Suprapubic skin (tissue), 4 donors: ENCODE results near the gene RAPGEF5. TPM values are rescaled to one million over a fixed set of nuclear protein-coding genes. Genes with fewer than 3 reads are reported as not detected.

Experiments
- DNase-seq, 2 donors: peaks; one replicate each; pipeline ENCODE4 v3.0.0-alpha.2; 2019; ENCODE audit warnings: low spot score in 2 of 2
- H3K27ac ChIP-seq: fragments of 200-600 bp; sonication (generic); one replicate; pipeline ENCODE4 v1.5.1; 2019
- H3K27me3 ChIP-seq: fragments of 200-600 bp; sonication (generic); one replicate; pipeline ENCODE4 v1.5.1; 2019
- H3K36me3 ChIP-seq: fragments of 200-600 bp; sonication (generic); one replicate; pipeline ENCODE4 v1.5.1; 2019
- H3K4me1 ChIP-seq: fragments of 200-600 bp; sonication (generic); one replicate; pipeline ENCODE4 v1.5.1; 2019
- H3K4me3 ChIP-seq: fragments of 200-600 bp; sonication (generic); one replicate; pipeline ENCODE4 v1.5.1; 2019; ENCODE audit warnings: mild to moderate bottlenecking
- H3K9me3 ChIP-seq: fragments of 200-600 bp; sonication (generic); one replicate; pipeline ENCODE4 v1.5.1; 2019
- EP300 ChIP-seq: sonication (generic); formaldehyde crosslinking; IDR thresholded peaks from one replicate; pipeline ENCODE4 v1.6.1; 2017; ENCODE audit warnings: antibody characterized with exemption
- POLR2A ChIP-seq, 2 donors: fragments of 450-650 bp; IDR thresholded peaks; one replicate each; pipeline ENCODE4 v1.6.1; 2017; ENCODE audit warnings: antibody characterized with exemption in 2 of 2, mild to moderate bottlenecking in 2 of 2, moderate library complexity in 2 of 2
- POLR2AphosphoS5 ChIP-seq, 3 donors: sonication (generic); formaldehyde crosslinking; IDR thresholded peaks; one replicate each; pipeline ENCODE4 v1.6.1; 2017; ENCODE audit warnings: antibody characterized with exemption in 3 of 3
- WGBS: methylation state at CpG from one replicate; pipeline ENCODE4 v1.1.5; 2018; 5-methylcytosine and 5-hydroxymethylcytosine counted together
- total RNA-seq, 4 donors: library from RNA; depleted of rRNA; stranded (reverse); fragments of >200 nt; gene quantifications; one replicate each; pipeline ENCODE4 v1.1.0, GENCODE V29; 2016
- TF ChIP-seq, protein P1 (sequence below), 2 donors: fragments of 200-600 bp in 1 of 2; fragments of 450-650 bp in 1 of 2; sonication (generic) in 1 of 2; IDR thresholded peaks; one replicate each; pipeline ENCODE4 v1.5.1; 2016 to 2019; ENCODE audit warnings: antibody characterized with exemption in 2 of 2, mild to moderate bottlenecking in 1 of 2, moderate library complexity in 1 of 2

RAPGEF5 gene
- total RNA-seq, 4 donors from 2014 or later, result 22.6 to 88.5 (median 26.9) TPM

DNA sequence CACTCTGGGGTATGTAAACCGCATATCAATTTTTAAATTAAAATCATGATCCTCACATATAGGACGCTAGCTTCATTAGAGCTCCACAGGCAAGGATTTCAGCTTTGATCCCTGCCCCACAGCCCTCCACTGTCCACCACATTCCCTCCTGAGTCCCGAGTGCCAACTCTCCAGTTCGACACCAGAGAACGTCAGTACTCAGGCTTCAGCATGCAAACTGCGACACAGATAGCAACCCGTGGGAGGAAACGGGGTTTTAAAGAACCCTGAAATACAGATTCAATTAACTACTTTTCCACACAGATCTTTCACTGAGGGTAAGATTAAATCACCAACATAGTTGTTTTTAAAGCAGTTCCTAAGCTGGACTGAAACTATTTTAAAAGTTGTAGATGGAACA is 26.1 kb downstream of the RAPGEF5 start:
- Histone ChIP-seq H3K4me1 (peaks cover 14% of the 10 kb centered on the region), H3K4me3 (no peak overlapping the region), H3K9me3 (no peaks in the 10 kb centered on the region), H3K27ac (no peak overlapping the region), H3K36me3 (no peaks in the 10 kb centered on the region), H3K27me3 (no peaks in the 10 kb centered on the region)
- DNase-seq, result no peak
- 89% methylated on average over 8 of the region's 8 CpGs for WGBS
- no peak for TF ChIP-seq POLR2A (IDR thresholded peaks at IDR 0.05)
- no peak for TF ChIP-seq POLR2AphosphoS5 (IDR thresholded peaks at IDR 0.05)
- TF ChIP-seq, protein P1, sequence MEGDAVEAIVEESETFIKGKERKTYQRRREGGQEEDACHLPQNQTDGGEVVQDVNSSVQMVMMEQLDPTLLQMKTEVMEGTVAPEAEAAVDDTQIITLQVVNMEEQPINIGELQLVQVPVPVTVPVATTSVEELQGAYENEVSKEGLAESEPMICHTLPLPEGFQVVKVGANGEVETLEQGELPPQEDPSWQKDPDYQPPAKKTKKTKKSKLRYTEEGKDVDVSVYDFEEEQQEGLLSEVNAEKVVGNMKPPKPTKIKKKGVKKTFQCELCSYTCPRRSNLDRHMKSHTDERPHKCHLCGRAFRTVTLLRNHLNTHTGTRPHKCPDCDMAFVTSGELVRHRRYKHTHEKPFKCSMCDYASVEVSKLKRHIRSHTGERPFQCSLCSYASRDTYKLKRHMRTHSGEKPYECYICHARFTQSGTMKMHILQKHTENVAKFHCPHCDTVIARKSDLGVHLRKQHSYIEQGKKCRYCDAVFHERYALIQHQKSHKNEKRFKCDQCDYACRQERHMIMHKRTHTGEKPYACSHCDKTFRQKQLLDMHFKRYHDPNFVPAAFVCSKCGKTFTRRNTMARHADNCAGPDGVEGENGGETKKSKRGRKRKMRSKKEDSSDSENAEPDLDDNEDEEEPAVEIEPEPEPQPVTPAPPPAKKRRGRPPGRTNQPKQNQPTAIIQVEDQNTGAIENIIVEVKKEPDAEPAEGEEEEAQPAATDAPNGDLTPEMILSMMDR (IDR thresholded peaks at IDR 0.05), result no peak
- TF ChIP-seq EP300, result no peak

DNA sequence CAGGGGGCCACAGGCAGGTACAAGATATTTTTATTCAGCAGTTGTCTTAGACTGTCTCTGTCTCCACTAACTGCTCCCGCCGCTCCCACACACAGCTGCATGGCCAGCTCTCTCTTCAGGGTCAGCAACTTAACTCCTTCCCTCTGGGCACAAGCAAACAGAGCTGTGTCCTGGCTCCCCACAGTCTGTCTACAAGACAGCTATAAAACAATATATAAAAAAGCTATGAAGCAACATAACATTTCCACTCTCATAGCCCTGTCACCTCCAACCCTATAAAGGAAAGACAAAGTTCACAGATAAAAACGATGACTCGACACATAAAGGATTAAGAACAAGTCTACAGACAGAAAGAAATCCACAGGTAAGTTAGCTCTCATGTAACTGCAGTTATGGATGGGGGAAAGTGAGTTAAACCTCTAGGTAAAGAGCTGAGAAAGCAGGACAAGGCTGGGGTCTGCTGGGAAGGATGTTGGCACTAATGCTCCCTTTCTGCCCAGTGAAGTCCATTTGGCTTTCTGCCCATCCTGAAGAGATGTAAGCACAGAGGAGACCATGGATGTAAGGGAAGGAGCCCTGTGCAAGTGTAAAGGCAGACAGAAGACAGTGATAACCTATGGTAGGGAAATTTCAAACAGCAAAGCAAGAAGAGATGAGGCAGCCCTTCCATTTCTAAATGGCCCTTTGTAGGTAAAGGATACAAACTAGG is 27.0 kb downstream of the RAPGEF5 start:
- no peak for DNase-seq
- H3K9me3 ChIP-seq, result no peaks in the 10 kb centered on the region
- no peaks in the 10 kb centered on the region for H3K27me3 ChIP-seq
- TF ChIP-seq EP300 (no peak), POLR2AphosphoS5 (IDR thresholded peaks at IDR 0.05) (no peak), POLR2A (IDR thresholded peaks at IDR 0.05) (no peak)
- TF ChIP-seq, protein P1 (IDR thresholded peaks at IDR 0.05), result no peak
- H3K36me3 ChIP-seq, result no peaks in the 10 kb centered on the region
- 78% methylated on average over 4 of the region's 4 CpGs for WGBS
- H3K4me3 ChIP-seq, result no peak overlapping the region
- peaks cover 12% of the 10 kb centered on the region for H3K4me1 ChIP-seq
- H3K27ac ChIP-seq, result no peak overlapping the region

DNA sequence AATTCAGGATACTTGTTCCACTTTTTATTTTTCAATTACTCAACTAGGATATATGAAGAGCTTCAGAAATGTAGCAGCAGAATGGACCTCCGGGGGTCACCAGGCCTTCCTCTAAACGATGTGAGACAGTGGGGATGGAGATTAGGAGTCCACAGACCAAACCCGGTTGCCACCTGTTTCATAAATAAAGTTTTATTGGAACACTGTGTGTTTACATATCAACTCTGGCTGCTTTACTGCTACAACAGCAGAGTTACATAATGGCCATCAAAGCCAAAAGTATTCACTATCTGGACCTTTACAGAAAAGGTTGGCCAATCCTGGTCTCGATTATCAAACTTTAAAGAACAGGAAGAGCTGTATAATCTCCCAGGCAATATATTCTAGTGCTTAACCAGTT is 30.8 kb downstream of the RAPGEF5 start:
- TF ChIP-seq EP300, result no peak
- no peak for TF ChIP-seq POLR2AphosphoS5 (IDR thresholded peaks at IDR 0.05)
- no peak for TF ChIP-seq POLR2A (IDR thresholded peaks at IDR 0.05)
- TF ChIP-seq, protein P1 (IDR thresholded peaks at IDR 0.05), result no peak
- no peaks in the 10 kb centered on the region for H3K4me1 ChIP-seq
- no peak overlapping the region for H3K4me3 ChIP-seq
- H3K27me3 ChIP-seq, result no peaks in the 10 kb centered on the region
- no peaks in the 10 kb centered on the region for H3K9me3 ChIP-seq
- WGBS, result 59% methylated on average over 4 of the region's 4 CpGs
- H3K27ac ChIP-seq, result no peak overlapping the region
- H3K36me3 ChIP-seq, result no peaks in the 10 kb centered on the region
- no peak for DNase-seq

DNA sequence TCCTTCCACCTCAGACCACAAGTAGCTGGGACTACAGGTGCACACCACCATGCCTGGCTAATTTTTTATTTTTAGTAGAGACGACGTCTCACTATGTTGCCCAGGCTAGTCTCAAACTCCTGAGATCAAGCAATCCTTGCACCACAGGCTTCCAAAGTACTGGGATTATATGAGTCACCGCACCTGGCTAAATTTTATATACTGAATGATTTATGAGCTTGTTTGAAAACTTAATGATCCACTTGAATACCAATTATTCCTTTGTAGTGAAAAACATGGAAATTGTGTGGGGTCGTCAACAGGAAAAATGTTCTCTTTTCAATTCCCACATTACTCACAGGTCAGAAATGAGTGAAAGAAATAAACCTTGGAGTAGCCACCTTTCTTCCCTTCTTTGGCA is 31.3 kb downstream of the RAPGEF5 start:
- no peak for TF ChIP-seq POLR2AphosphoS5 (IDR thresholded peaks at IDR 0.05)
- 76% methylated on average over 4 of the region's 4 CpGs for WGBS

DNA sequence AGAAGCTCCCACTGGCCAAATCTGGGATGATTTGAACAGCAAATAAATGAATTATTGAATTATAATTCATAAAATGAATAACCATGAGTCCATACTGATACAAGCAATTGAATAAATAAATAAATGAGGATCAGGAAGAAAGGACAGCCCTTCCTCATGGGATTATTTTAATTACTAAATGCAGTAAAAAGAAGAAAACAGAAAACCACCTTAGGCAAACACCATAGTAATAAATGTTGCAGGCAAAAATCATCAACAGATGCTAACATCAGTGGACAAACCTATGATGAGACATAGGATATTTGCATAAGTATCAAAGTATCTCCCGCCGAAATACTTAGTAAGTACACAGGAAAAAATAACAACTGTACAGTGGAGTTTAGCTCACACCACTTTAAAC is 33.2 kb downstream of the RAPGEF5 start:
- no peaks in the 10 kb centered on the region for H3K4me1 ChIP-seq
- no peaks in the 10 kb centered on the region for H3K27me3 ChIP-seq
- no peaks in the 10 kb centered on the region for H3K36me3 ChIP-seq
- DNase-seq, result no peak
- no peaks in the 10 kb centered on the region for H3K9me3 ChIP-seq
- H3K4me3 ChIP-seq, result no peak overlapping the region
- TF ChIP-seq EP300 (no peak), POLR2AphosphoS5 (IDR thresholded peaks at IDR 0.05) (no peak), POLR2A (IDR thresholded peaks at IDR 0.05) (no peak)
- TF ChIP-seq, protein P1 (IDR thresholded peaks at IDR 0.05), result no peak
- no peak overlapping the region for H3K27ac ChIP-seq
- WGBS, result 100% methylated on average over 2 of the region's 2 CpGs

More for the DNA sequence above, 31.3 kb downstream of the RAPGEF5 start:
- H3K9me3 ChIP-seq, result no peaks in the 10 kb centered on the region
- H3K4me3 ChIP-seq, result no peak overlapping the region
- H3K36me3 ChIP-seq, result no peaks in the 10 kb centered on the region
- DNase-seq, result no peak
- no peaks in the 10 kb centered on the region for H3K4me1 ChIP-seq
- no peak overlapping the region for H3K27ac ChIP-seq
- H3K27me3 ChIP-seq, result no peaks in the 10 kb centered on the region
